GM12878 (cell line): ENCODE measurements around the gene PID1.

Experiments used
- FOXK2 ChIP-seq: fragments of 450-650 bp; IDR thresholded peaks from 2 replicates; pipeline ENCODE4 v1.6.1; 2017; ENCODE audit warnings: mild to moderate bottlenecking, moderate library complexity
- JUNB ChIP-seq: IDR thresholded peaks from 2 replicates; pipeline ENCODE4 v1.6.1; 2016; ENCODE audit warnings: antibody characterized with exemption, mild to moderate bottlenecking
- SIN3A ChIP-seq: IDR thresholded peaks from 2 replicates; pipeline ENCODE4 v1.6.1; 2012; ENCODE audit warnings: low read depth, low read length, improper control_type of control experiment
- ZBTB40 ChIP-seq: fragments of 450-650 bp; IDR thresholded peaks from 2 replicates; pipeline ENCODE4 v1.6.1; 2016; ENCODE audit warnings: mild to moderate bottlenecking, moderate library complexity, borderline replicate concordance

DNA sequence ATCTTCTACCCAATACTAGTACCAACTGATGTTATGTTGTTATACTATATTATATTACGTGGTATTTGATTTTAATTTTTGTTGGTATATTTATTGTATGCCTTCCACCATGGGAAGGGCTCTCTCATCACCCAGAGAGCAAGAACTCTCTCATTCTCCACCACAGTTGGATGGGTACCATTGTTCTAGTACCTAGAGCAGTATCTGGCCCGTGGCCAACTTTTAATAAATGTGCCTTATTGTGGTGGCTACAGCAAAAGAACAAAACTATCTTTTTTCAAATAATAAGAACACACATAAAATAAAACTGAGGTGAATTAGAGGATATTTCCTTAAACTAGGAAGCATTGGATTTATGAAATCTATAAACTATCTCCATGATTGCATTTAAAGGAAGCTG is 71.8 kb downstream of the PID1 start:
- TF ChIP-seq SIN3A, result no peak
- no peak for TF ChIP-seq JUNB
- no peak for TF ChIP-seq ZBTB40
- no peak for TF ChIP-seq FOXK2
